GM12878 (cell line): ENCODE data around the gene COA1. TPM values are rescaled to one million over a fixed set of nuclear protein-coding genes. Genes with fewer than 3 reads are reported as not detected.

Experiments used
- DPF2 ChIP-seq: fragments of 450-650 bp; IDR thresholded peaks from 2 replicates; pipeline ENCODE4 v1.6.1; 2017; ENCODE audit warnings: mild to moderate bottlenecking
- HDGF ChIP-seq: fragments of 450-650 bp; IDR thresholded peaks from 2 replicates; pipeline ENCODE4 v1.6.1; 2016; ENCODE audit warnings: antibody characterized with exemption
- JUNB ChIP-seq: IDR thresholded peaks from 2 replicates; pipeline ENCODE4 v1.6.1; 2016; ENCODE audit warnings: antibody characterized with exemption, mild to moderate bottlenecking
- RUNX3 ChIP-seq: IDR thresholded peaks from 2 replicates; pipeline ENCODE4 v1.6.1; 2012; ENCODE audit warnings: low read length, inconsistent platforms
- STAT3 ChIP-seq: IDR thresholded peaks from 2 replicates; pipeline ENCODE4 v1.6.1; 2011; ENCODE audit warnings: low read depth, low read length, improper control_type of control experiment
- polyA plus RNA-seq, 11 experiments: library from polyadenylated mRNA; depleted of rRNA in 4 of 11; unstranded in 6 of 11; stranded (reverse) in 5 of 11; fragments of >200 nt; fragmentation: Nextera tagmentation in 4 of 11; fragmentation: Illumina TruSeq in 1 of 11; extraction: Ambion mirVana in 4 of 11; extraction: Trizol in 1 of 11; gene quantifications; 1 replicate in 1 of 11; 2 replicates in 10 of 11; pipeline versions ENCODE4 v1.2.1 to v1.2.3, GENCODE V29; 2011 to 2016; ENCODE audit warnings: inconsistent platforms in 2 of 11, missing spikeins in 2 of 11, low read depth in 1 of 11
- total RNA-seq, 4 experiments: library from RNA; depleted of rRNA in 3 of 4; stranded (reverse); fragments of >200 nt in 3 of 4; fragmentation: Illumina TruSeq in 1 of 4; extraction: Trizol in 1 of 4; gene quantifications; 2 replicates each; pipeline versions ENCODE4 v1.2.1 to v1.2.3, GENCODE V29; 2013 to 2021
- TF ChIP-seq, protein P1 (sequence below): fragments of 450-650 bp; IDR thresholded peaks from 2 replicates; pipeline ENCODE4 v1.6.1; 2017; ENCODE audit warnings: mild to moderate bottlenecking, moderate library complexity
- TF ChIP-seq, protein P2 (sequence below): fragments of 450-650 bp; conservative IDR thresholded peaks from 2 replicates; pipeline ENCODE4 v1.6.1; 2017; ENCODE audit warnings: mild to moderate bottlenecking, moderate library complexity

Gene COA1
- total and polyA plus RNA-seq, 10 of the 15 experiments (the other 5 are each of a cell fraction or from before 2014, with no cell fraction given), result 83.1 to 258 (median 111) TPM

DNA sequence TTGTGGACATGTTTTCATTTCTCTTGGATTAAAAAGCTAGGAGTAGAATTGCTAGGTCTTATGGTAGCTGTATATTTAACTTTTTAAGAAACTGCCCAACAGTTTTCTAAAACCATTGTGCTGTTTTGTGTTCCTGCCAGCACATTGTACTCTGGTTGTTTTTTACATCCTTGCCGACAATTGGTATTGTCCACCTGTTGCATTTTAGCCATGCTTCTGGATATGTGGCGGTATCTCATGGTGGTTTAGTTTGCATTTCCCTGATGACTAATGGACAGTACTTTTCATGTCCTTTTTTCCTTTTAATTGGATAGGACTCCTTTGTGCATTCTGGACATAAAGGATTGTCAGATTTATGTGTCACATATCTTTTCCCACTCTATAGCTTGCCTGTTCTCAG lies 100.9 kb downstream of the COA1 start (continued):
- TF ChIP-seq, protein P1, sequence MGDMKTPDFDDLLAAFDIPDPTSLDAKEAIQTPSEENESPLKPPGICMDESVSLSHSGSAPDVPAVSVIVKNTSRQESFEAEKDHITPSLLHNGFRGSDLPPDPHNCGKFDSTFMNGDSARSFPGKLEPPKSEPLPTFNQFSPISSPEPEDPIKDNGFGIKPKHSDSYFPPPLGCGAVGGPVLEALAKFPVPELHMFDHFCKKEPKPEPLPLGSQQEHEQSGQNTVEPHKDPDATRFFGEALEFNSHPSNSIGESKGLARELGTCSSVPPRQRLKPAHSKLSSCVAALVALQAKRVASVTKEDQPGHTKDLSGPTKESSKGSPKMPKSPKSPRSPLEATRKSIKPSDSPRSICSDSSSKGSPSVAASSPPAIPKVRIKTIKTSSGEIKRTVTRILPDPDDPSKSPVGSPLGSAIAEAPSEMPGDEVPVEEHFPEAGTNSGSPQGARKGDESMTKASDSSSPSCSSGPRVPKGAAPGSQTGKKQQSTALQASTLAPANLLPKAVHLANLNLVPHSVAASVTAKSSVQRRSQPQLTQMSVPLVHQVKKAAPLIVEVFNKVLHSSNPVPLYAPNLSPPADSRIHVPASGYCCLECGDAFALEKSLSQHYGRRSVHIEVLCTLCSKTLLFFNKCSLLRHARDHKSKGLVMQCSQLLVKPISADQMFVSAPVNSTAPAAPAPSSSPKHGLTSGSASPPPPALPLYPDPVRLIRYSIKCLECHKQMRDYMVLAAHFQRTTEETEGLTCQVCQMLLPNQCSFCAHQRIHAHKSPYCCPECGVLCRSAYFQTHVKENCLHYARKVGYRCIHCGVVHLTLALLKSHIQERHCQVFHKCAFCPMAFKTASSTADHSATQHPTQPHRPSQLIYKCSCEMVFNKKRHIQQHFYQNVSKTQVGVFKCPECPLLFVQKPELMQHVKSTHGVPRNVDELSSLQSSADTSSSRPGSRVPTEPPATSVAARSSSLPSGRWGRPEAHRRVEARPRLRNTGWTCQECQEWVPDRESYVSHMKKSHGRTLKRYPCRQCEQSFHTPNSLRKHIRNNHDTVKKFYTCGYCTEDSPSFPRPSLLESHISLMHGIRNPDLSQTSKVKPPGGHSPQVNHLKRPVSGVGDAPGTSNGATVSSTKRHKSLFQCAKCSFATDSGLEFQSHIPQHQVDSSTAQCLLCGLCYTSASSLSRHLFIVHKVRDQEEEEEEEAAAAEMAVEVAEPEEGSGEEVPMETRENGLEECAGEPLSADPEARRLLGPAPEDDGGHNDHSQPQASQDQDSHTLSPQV, result no peak
- TF ChIP-seq, protein P2, sequence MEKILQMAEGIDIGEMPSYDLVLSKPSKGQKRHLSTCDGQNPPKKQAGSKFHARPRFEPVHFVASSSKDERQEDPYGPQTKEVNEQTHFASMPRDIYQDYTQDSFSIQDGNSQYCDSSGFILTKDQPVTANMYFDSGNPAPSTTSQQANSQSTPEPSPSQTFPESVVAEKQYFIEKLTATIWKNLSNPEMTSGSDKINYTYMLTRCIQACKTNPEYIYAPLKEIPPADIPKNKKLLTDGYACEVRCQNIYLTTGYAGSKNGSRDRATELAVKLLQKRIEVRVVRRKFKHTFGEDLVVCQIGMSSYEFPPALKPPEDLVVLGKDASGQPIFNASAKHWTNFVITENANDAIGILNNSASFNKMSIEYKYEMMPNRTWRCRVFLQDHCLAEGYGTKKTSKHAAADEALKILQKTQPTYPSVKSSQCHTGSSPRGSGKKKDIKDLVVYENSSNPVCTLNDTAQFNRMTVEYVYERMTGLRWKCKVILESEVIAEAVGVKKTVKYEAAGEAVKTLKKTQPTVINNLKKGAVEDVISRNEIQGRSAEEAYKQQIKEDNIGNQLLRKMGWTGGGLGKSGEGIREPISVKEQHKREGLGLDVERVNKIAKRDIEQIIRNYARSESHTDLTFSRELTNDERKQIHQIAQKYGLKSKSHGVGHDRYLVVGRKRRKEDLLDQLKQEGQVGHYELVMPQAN, result no peak
- no peak for TF ChIP-seq STAT3
- no peak for TF ChIP-seq RUNX3
- TF ChIP-seq DPF2, result no peak
- no peak for TF ChIP-seq HDGF
- TF ChIP-seq JUNB, result no peak
